ENCODE measurements around the gene CEL. TPM values are rescaled to one million over a fixed set of nuclear protein-coding genes. Genes with fewer than 3 reads are reported as not detected.

CEL gene
- total RNA-seq, 1 experiment from 2014 or later: 3.6 TPM

DNA sequence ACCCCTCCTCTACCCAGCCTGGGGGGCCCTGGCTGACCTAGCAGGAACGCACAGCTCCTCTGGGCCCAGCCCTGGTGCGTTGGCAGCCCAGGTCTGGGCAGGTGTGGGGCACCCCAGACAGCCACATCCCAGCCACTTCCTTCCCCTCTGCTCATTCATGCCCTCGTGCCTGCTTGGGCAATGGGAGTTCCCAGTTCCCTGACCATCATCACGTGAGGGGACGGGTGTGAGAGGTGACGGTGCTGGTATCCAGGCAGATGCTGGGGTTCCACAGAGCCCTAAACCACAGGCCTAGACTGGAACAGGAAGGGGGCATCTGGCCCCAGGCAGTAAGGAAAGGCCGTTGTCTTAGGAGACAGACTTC lies 50.9 kb downstream of the CEL start:
- Histone ChIP-seq H3K79me1 (ENCODE audit: insufficient read depth, low read depth, low read length, poor library complexity, severe bottlenecking) (no peaks in the 10 kb centered on the region), H4K5ac (ENCODE audit: insufficient read length, low read depth, low read length) (no peak overlapping the region), H2AK5ac (ENCODE audit: insufficient read length, low read length) (no peak overlapping the region), H3K56ac (ENCODE audit: insufficient read length, low read depth, low read length) (no peak overlapping the region), H2BK5ac (ENCODE audit: insufficient read length, low read length) (no peak overlapping the region), H3T11ph (ENCODE audit: low read length) (no peak overlapping the region), H2AFZ (ENCODE audit: low read length) (no peak overlapping the region), H4K91ac (ENCODE audit: insufficient read length, low read depth, low read length) (no peak overlapping the region), H3K23me2 (ENCODE audit: insufficient read length, low read depth, low read length, poor library complexity, severe bottlenecking) (no peaks in the 10 kb centered on the region), H3K4me2 (ENCODE audit: insufficient read depth, insufficient read length, low read length) (no peak overlapping the region), H3K23ac (ENCODE audit: insufficient read length, low read depth, low read length) (no peak overlapping the region), H2BK20ac (ENCODE audit: low read depth, low read length, poor library complexity, severe bottlenecking) (no peak overlapping the region), H3K4me1 (ENCODE audit: insufficient read depth, low read length) (no peaks in the 10 kb centered on the region), H3K9ac (ENCODE audit: extremely low read depth, insufficient read length, low read length) (no peak overlapping the region), H3K9me3 (ENCODE audit: control insufficient read depth, low read depth, low read length) (no peaks in the 10 kb centered on the region), H4K20me1 (ENCODE audit: control insufficient read depth, insufficient read depth, insufficient read length) (no peaks in the 10 kb centered on the region), H4K8ac (replicated peaks; ENCODE audit: insufficient read length, low read depth, low read length) (no peak overlapping the region), H2BK12ac (ENCODE audit: insufficient read length, low read depth, low read length) (no peak overlapping the region), H3K27ac (ENCODE audit: insufficient read length, low read depth, low read length) (no peak overlapping the region), H3K27me3 (ENCODE audit: insufficient read depth, low read length) (no peaks in the 10 kb centered on the region), H2BK15ac (ENCODE audit: low read depth, low read length) (no peak overlapping the region), H3K18ac (ENCODE audit: insufficient read length, low read depth, low read length) (no peak overlapping the region), H2BK120ac (ENCODE audit: low read depth, low read length, poor library complexity, severe bottlenecking) (no peak overlapping the region), H3K14ac (ENCODE audit: insufficient read depth, low read length) (no peak overlapping the region), H3K79me2 (ENCODE audit: insufficient read depth, low read length) (no peaks in the 10 kb centered on the region), H3K4ac (ENCODE audit: low read depth, low read length) (no peak overlapping the region)
- Mint-ChIP-seq H3K36me3 (ENCODE audit: insufficient read depth in 1 of 3, low read depth in 3 of 3) (peaks cover 5 to 19% (median 17%) of the 10 kb centered on the region in 3 experiments; a peak in 6 of 7 replicates), H3K27ac (no peak overlapping the region), H3K9me3 (no peaks in the 10 kb centered on the region), H3K27me3 (ENCODE audit: low read depth) (peaks cover 3% of the 10 kb centered on the region), H3K4me3 (no peak overlapping the region), H3K4me1 (peaks cover 2 to 9% of the 10 kb centered on the region in 2 experiments; a peak in 3 of 4 replicates)
- DNase-seq: no peak
- no peak for TF ChIP-seq CTCF (conservative IDR thresholded peaks at IDR 0.05)
- no CpG with 5 or more reads among the region's 7 CpGs for WGBS (ENCODE audit: extremely low coverage, insufficient read length, low lambda C conversion rate)
